GM12892 (cell line): ENCODE data around the gene LARGE1.
A peak's percentile ranks its signal among the peaks of the same experiment; 100 is the strongest.
"Not testable (repeated sequence)": the region's sequence is repeated elsewhere in the genome, so short reads cannot be mapped to it uniquely, and the experiment has no call there.

Experiments used
- DNase-seq: peaks from one replicate; pipeline ENCODE4 v3.0.0; 2011; ENCODE audit not compliant: insufficient read length
- FAIRE-seq: peaks from 2 replicates; lab custom pipeline; 2011; peaks lifted over from hg19 to GRCh38; lab: Jason Lieb, UNC
- POLR2A ChIP-seq: IDR thresholded peaks from 2 replicates; pipeline ENCODE4 v1.6.1; 2011; ENCODE audit warnings: low read depth, low read length, control low read depth
- POLR2AphosphoS5 ChIP-seq: IDR thresholded peaks from 2 replicates; pipeline ENCODE4 v1.6.1; 2011; ENCODE audit warnings: low read depth, low read length, control low read depth
- TAF1 ChIP-seq: IDR thresholded peaks from 2 replicates; pipeline ENCODE4 v1.6.1; 2011; ENCODE audit warnings: low read depth, mild to moderate bottlenecking, control low read depth, low read length, borderline replicate concordance

The LARGE1 gene

GRCh38 chr22:33381531-33382406 is 538.5 kb downstream of the LARGE1 start:
- FAIRE-seq (peak; percentile 42), DNase-seq (no peak)
- no peak for TF ChIP-seq TAF1
- no peak for TF ChIP-seq POLR2AphosphoS5
- TF ChIP-seq POLR2A, result no peak

GRCh38 chr22:33380789-33381530 is 539.3 kb downstream of the LARGE1 start:
- TF ChIP-seq TAF1 (no peak), POLR2AphosphoS5 (no peak), POLR2A (no peak)
- DNase-seq, result no peak
- FAIRE-seq, result no peak

- FAIRE-seq, result no peak
- no peak for DNase-seq
- TF ChIP-seq POLR2A (no peak), TAF1 (no peak), POLR2AphosphoS5 (no peak)
Measured at GRCh38 chr22:33379836-33380235, 540.4 kb downstream of the LARGE1 start.

- DNase-seq (no peak), FAIRE-seq (no peak)
- TF ChIP-seq POLR2A (no peak), TAF1 (no peak), POLR2AphosphoS5 (no peak)
Measured at GRCh38 chr22:33372875-33373274, 547.4 kb downstream of the LARGE1 start.

GRCh38 chr22:33363256-33363655 is 557.0 kb downstream of the LARGE1 start:
- not testable (repeated sequence) for FAIRE-seq, DNase-seq

- FAIRE-seq, result no peak
- no peak for TF ChIP-seq TAF1
- TF ChIP-seq POLR2A, result no peak
- TF ChIP-seq POLR2AphosphoS5, result no peak
- no peak for DNase-seq
Measured at GRCh38 chr22:33362702-33363101, 557.6 kb downstream of the LARGE1 start.

GRCh38 chr22:33361581-33361980 is 558.7 kb downstream of the LARGE1 start:
- DNase-seq (no peak), FAIRE-seq (no peak)
- no peak for TF ChIP-seq POLR2AphosphoS5
- no peak for TF ChIP-seq POLR2A
- TF ChIP-seq TAF1, result no peak

GRCh38 chr22:33357981-33358399 is 562.3 kb downstream of the LARGE1 start:
- FAIRE-seq (no peak), DNase-seq (no peak)
- no peak for TF ChIP-seq POLR2A
- no peak for TF ChIP-seq POLR2AphosphoS5
- no peak for TF ChIP-seq TAF1

- no peak for TF ChIP-seq POLR2A
- TF ChIP-seq POLR2AphosphoS5, result no peak
- no peak for TF ChIP-seq TAF1
- no peak for FAIRE-seq
- DNase-seq, result no peak
Measured at GRCh38 chr22:33354928-33355327, 565.3 kb downstream of the LARGE1 start.

GRCh38 chr22:33353502-33353901 is 566.8 kb downstream of the LARGE1 start:
- DNase-seq (no peak), FAIRE-seq (no peak)
- no peak for TF ChIP-seq POLR2A
- no peak for TF ChIP-seq TAF1
- TF ChIP-seq POLR2AphosphoS5, result no peak

GRCh38 chr22:33352768-33353167 is 567.5 kb downstream of the LARGE1 start:
- no peak for DNase-seq
- TF ChIP-seq POLR2A (no peak), POLR2AphosphoS5 (no peak), TAF1 (no peak)
- FAIRE-seq, result no peak

GRCh38 chr22:33350961-33351360 is 569.3 kb downstream of the LARGE1 start:
- DNase-seq, result no peak
- TF ChIP-seq TAF1, result no peak
- no peak for TF ChIP-seq POLR2A
- no peak for TF ChIP-seq POLR2AphosphoS5
- no peak for FAIRE-seq
